Measurements from ENCODE around the gene UNC5B.

UNC5B gene

DNA sequence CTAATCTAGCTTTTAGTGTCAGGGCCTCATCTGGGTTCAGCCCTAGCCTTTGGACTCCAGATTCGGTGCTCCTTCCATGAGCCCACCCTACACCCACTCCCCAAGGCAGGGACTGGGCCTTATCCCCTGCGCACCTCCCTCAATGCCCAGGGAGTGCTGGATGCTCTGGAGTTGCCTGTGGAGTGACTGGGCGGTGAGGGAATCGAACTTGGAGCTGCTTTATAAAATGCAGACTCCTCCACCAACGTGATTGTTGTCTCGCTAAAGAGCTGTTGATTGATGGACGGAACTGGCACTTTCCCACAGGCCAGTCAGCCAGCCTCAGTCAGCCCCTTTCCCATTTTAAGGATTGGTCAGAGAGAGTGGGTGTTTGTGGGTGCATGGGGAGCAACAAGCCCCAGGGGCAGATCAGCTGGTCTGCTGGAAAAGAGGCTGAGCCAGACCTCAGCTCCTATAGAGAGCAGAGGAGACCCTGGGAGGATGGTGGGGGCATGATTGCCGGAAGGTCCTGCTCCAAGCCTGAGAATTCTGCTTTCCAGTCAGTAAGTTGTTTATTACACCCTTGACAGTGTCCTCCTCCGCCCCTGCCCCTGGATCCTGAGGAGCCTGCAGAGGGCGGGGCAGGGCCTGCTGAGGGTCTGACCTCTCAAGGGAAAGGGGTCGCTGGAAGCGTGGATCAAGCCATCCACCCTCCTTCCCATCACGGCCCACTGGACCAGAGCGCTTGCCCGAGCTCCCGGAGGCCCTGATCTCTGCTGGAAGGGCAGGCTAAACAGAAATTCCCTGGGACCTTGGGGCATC is 16.7 kb downstream of the UNC5B start:
- no peak overlapping the region for H3K4me3 Mint-ChIP-seq
- H3K27me3 Mint-ChIP-seq, result peaks cover 25% of the 10 kb centered on the region
- peak; percentile 28 for ATAC-seq
- no peaks in the 10 kb centered on the region for H3K4me1 Mint-ChIP-seq
- no peaks in the 10 kb centered on the region for H3K36me3 Mint-ChIP-seq
- no peak overlapping the region for H3K27ac Mint-ChIP-seq
- H3K9me3 Mint-ChIP-seq, result no peaks in the 10 kb centered on the region

DNA sequence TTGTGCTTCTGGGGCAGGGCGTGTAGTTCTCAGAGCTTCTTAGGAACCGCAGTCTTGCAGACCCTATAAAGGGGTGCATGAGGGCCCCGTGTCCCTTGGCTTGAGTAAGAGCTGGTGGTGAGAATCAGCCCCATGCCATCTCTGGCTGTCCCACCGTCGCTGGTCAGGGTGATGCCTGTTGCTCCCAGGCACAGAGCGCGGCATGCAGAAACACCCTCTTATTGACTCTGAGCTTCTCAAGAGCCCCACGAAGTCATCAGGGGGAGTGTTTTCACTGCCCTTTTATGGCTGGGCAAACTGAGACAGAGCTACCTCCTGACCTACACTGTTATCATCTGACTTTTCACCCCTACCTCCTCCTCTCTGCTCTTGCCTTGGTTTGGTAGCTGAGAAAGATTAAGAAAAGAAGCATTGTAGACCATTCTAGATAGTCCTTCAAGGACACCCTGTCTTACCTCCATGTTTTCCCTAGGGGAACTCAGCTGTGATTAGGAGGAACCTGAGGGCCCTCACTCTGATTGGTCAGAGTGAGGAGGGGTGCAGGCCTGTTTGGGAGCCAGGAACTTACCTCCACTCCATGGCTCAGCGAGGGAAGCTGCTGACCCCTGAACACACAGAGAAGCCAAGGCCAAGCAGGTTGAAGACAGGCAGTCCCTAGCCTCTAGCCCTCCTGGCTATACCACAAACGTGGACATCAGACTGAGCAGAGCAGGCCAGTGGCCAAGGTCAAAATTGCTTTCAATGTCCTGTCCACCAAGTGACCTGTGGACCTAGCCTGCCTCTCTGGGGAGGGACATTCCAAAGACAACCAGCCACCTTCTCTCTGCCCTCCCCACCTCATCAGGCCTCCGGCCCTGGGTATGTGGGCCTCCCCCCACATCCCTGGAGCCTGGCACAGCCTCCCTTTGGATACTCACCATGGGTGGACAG is 17.6 kb downstream of the UNC5B start:
- H3K4me3 Mint-ChIP-seq, result no peak overlapping the region
- ATAC-seq, result no peak
- H3K4me1 Mint-ChIP-seq, result no peaks in the 10 kb centered on the region
- no peaks in the 10 kb centered on the region for H3K36me3 Mint-ChIP-seq
- H3K9me3 Mint-ChIP-seq, result no peaks in the 10 kb centered on the region
- H3K27me3 Mint-ChIP-seq, result peaks cover 29% of the 10 kb centered on the region
- H3K27ac Mint-ChIP-seq, result no peak overlapping the region

GRCh38 chr10:71230656-71231025 is 18.3 kb downstream of the UNC5B start:
- no peak for ATAC-seq

GRCh38 chr10:71231206-71231605 is 18.8 kb downstream of the UNC5B start:
- H3K27ac Mint-ChIP-seq, result no peak overlapping the region
- H3K36me3 Mint-ChIP-seq, result no peaks in the 10 kb centered on the region
- H3K9me3 Mint-ChIP-seq, result no peaks in the 10 kb centered on the region
- H3K27me3 Mint-ChIP-seq, result peaks cover 29% of the 10 kb centered on the region
- ATAC-seq, result no peak
- H3K4me1 Mint-ChIP-seq, result no peaks in the 10 kb centered on the region
- no peak overlapping the region for H3K4me3 Mint-ChIP-seq

More at GRCh38 chr10:71230656-71231025, 18.3 kb downstream of the UNC5B start:
- Mint-ChIP-seq H3K4me1 (no peaks in the 10 kb centered on the region), H3K27me3 (peaks cover 29% of the 10 kb centered on the region), H3K4me3 (no peak overlapping the region), H3K9me3 (no peaks in the 10 kb centered on the region), H3K27ac (no peak overlapping the region), H3K36me3 (no peaks in the 10 kb centered on the region)

DNA sequence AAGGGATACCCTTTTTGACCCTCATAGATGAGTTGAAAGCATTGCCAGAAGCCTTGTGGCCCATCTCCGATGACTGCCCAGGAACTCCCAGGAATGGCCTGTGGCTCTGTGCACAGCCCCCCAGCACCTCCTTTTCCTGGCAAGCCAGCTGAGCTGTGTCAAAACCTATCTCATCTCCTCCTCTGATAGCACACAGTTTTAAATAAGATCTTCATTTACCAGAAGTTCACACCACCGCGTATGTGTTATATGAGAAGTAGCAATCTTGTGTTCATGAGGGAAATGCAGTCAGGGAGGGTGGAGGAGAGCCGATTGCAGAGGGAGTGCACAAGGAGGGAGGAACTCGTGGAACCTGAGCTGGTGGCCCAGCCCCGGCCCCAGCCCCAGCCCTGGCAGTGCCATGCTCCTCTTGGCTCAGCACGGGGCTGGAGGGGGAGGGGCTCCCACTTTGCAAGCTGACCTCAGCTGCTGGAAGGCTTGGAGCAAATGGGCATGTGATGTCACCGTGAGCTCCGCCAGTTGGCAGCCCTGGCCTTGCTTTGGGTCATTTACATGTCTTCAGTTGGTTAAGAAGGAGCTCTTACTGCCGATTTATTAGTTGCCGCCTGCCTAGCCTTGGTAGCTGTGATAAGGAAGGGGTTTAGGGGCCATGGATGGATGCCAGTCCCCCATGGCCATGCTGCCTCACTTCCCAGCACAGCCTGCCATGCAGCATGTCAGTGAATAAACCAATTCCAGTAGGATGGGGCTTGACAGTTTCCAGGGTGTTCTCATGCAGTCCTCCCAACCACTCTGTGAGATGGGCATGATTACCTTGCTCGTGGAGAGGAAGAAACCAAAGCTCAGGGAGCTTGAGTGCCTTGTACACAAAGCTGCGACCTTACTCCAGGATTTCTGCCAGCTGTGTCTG is 20.0 kb downstream of the UNC5B start:
- Mint-ChIP-seq H3K4me3 (no peak overlapping the region), H3K27ac (no peak overlapping the region), H3K9me3 (no peaks in the 10 kb centered on the region), H3K36me3 (no peaks in the 10 kb centered on the region), H3K4me1 (no peaks in the 10 kb centered on the region), H3K27me3 (peaks cover 29% of the 10 kb centered on the region)
- no peak for ATAC-seq

DNA sequence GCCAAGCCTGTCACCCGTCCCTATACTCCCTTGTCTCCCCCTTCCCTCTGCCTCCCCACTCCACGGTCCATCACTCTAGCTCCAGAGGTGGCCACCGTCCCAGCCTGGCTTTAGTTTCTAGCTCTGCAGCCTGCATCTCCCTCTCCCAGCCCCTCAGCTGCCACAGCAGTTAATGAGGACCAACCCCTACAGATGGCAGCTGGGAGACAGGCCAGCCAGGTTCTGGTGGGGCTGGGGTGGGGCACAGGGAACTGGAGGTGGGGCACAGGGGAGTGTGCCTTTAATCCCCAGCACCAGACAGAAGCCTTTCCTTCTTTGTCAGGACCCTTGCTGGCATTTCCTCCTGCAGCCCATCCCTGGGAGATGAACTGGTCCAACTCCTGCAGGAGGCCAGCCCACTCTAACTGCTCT is 21.1 kb downstream of the UNC5B start:
- Mint-ChIP-seq H3K4me3 (no peak overlapping the region), H3K36me3 (no peaks in the 10 kb centered on the region), H3K27ac (no peak overlapping the region), H3K9me3 (no peaks in the 10 kb centered on the region), H3K27me3 (peaks cover 29% of the 10 kb centered on the region), H3K4me1 (no peaks in the 10 kb centered on the region)
- ATAC-seq, result no peak

DNA sequence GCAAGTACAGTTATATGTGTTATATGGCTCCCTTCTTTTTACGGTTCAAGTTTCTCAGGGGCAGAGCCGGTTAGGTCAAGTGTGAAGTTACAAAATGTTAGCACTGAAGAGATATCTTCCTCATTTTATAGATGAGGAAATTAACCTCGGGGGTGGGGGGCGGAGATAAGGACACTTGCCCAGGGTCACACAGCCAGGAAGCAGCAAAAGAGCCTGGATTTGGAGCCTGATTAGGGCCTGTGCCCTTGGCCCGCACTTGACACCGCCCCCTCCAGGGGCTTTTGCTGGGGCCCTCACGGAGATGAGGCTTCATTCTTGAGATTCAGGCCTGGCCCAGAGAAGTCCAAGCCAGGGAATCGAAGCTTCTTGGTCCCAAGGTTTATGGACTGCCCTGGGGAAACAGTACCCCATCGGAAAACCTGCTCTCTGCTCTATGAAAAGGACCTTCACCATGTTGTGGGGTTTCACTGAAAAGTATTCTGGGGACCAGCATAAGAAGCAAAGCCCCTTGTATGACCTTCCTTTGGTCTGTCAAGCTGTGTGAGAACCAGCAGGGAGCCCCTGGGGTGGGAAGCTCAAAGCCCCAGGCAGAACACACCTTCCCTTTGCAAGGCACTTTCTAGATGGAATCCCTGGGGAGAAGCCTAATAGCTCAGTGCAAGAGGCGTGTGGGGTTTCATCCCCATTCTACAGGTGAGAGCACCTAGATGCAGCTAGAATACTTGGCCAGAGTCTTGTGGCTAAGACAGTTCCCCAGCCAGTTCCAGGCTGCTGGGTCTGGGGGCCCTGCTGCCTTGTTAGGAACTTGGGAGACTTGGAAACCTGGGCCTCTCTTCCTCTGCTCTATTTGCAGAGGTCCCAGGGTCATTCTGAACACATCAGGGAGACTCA is 21.9 kb downstream of the UNC5B start:
- Mint-ChIP-seq H3K27me3 (peaks cover 29% of the 10 kb centered on the region), H3K4me1 (no peaks in the 10 kb centered on the region), H3K36me3 (no peaks in the 10 kb centered on the region), H3K4me3 (no peak overlapping the region), H3K27ac (no peak overlapping the region), H3K9me3 (no peaks in the 10 kb centered on the region)
- ATAC-seq, result no peak

DNA sequence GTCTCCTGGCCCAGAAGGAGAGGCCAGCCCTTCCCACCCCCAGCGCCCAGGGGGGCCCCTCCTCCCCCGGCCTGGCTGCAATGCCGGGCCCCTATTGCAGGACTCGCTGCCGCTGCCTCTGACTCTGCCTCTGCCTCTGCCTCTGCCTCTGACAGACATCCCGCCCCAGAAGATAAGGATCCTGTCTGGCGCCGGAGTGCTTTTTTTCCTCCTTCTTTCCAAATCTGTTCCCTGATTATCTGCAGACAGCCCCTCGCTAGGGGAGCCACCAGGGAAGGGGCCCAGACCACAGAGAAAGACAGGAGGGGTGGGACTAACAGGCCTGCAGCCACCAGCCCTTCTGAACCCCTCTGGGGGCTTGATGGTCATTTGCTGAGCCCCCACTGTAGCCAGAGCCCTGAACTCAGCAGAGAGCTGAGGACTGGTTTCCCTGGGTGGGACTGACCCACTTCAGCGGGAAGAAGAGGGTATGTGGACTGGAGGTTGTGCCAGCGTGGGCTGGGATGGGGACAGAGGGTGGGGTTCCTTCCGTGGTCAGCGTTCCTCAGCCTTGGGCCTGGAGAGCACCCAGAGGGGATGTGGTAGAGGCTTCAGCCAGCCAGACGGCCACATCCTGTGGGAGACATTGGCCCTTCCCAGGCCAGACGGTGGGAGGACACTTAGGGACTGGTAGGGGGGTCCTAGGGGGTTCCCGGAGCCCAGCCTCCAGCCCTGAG is 22.8 kb downstream of the UNC5B start:
- Mint-ChIP-seq H3K4me3 (no peak overlapping the region), H3K9me3 (no peaks in the 10 kb centered on the region), H3K4me1 (no peaks in the 10 kb centered on the region), H3K27ac (no peak overlapping the region), H3K36me3 (no peaks in the 10 kb centered on the region), H3K27me3 (peaks cover 30% of the 10 kb centered on the region)
- ATAC-seq, result no peak

DNA sequence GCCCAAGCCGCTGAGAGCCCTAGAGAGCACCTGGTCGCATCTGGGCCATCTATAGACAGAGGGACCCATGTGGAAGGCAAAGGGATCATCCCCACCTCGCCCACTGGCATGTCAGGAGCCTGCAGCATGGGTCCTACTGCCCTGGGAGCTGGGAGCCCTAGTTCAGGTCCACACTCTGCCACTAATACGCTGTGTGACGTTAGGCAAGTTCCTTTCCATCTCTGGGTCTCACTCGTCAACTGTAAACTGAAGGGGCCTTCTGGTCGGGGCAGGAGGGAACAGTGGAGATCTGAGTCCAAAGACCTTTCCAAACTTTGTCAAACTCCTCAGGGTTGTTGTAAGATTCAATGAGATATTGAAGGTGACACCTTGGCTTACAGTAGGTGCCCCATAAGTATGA is 23.4 kb downstream of the UNC5B start:
- H3K27ac Mint-ChIP-seq, result no peak overlapping the region
- H3K27me3 Mint-ChIP-seq, result peaks cover 36% of the 10 kb centered on the region
- no peak overlapping the region for H3K4me3 Mint-ChIP-seq
- no peaks in the 10 kb centered on the region for H3K9me3 Mint-ChIP-seq
- peaks cover 5% of the 10 kb centered on the region for H3K4me1 Mint-ChIP-seq
- ATAC-seq, result no peak
- no peaks in the 10 kb centered on the region for H3K36me3 Mint-ChIP-seq

GRCh38 chr10:71236286-71236685 is 23.9 kb downstream of the UNC5B start:
- peaks cover 9% of the 10 kb centered on the region for H3K4me1 Mint-ChIP-seq
- peaks cover 41% of the 10 kb centered on the region for H3K27me3 Mint-ChIP-seq
- no peak overlapping the region for H3K27ac Mint-ChIP-seq
- no peaks in the 10 kb centered on the region for H3K36me3 Mint-ChIP-seq
- ATAC-seq, result no peak
- no peaks in the 10 kb centered on the region for H3K9me3 Mint-ChIP-seq
- no peak overlapping the region for H3K4me3 Mint-ChIP-seq

DNA sequence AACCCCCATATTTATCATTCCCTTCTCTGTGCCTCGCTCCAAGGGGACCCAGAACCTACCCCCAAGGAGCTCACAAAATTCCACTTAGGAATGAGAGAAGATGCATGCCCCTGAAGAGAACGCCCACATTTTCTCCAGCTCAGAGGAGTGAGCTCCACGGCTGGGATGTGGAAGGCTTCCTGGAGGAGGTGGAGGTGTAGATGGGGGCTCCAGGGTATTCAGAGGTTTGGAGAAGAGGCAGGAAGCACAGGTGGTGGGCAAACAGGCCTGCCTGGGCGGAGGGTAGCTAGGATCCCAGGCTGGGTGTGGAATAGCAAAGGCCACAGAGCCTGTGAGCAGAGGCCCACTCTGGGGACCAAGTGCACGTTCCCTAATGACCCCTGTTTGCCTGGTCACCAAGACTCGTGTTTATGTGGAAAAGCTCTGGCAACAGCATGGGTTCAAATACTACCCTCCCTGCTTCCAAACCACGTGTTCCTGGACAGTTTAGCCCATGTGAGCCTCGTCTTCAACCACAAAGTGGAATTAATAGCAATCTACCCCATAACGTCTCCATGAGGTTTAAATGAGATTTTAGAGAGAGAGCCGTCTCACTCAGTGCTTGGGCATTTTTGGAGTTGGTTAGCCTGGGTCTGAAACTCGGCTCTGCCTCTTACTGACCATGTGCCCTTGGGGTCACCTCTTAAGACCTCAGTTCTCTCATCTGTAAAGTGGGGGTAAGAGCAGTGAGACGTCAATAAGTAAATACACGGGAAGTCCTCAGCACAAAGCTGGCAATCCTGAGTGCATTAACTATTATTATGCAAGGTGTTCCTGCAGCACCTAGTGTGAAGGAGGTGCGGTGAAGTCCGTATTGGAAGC is 24.7 kb downstream of the UNC5B start:
- Mint-ChIP-seq H3K27ac (no peak overlapping the region), H3K27me3 (peaks cover 44% of the 10 kb centered on the region), H3K4me3 (no peak overlapping the region), H3K9me3 (no peaks in the 10 kb centered on the region), H3K4me1 (peaks cover 9% of the 10 kb centered on the region), H3K36me3 (no peaks in the 10 kb centered on the region)
- ATAC-seq, result no peak

- Mint-ChIP-seq H3K36me3 (no peaks in the 10 kb centered on the region), H3K4me1 (peaks cover 9% of the 10 kb centered on the region), H3K27ac (no peak overlapping the region), H3K9me3 (no peaks in the 10 kb centered on the region), H3K27me3 (peaks cover 41% of the 10 kb centered on the region), H3K4me3 (no peak overlapping the region)
- ATAC-seq, result no peak
Observed at GRCh38 chr10:71237843-71238623, 25.7 kb downstream of the UNC5B start.

Data from stimulated activated memory B cell treated with anti-CD40 and anti-IgM and Interleukin-4, amounts not matched to agents 10 μg/mL and 1 μg/mL and 100 μg/mL, for 72 hours (primary cell).